Suprapubic skin (tissue), 4 donors: ENCODE measurements around the gene TTC39A. TPM values are rescaled to one million over a fixed set of nuclear protein-coding genes. Genes with fewer than 3 reads are reported as not detected.
A peak's percentile ranks its signal among the peaks of the same experiment; 100 is the strongest.

ENCODE experiments used
- DNase-seq, 2 donors: peaks; one replicate each; pipeline ENCODE4 v3.0.0-alpha.2; 2019; ENCODE audit warnings: low spot score in 2 of 2
- H3K27ac ChIP-seq: fragments of 200-600 bp; sonication (generic); one replicate; pipeline ENCODE4 v1.5.1; 2019
- H3K27me3 ChIP-seq: fragments of 200-600 bp; sonication (generic); one replicate; pipeline ENCODE4 v1.5.1; 2019
- H3K36me3 ChIP-seq: fragments of 200-600 bp; sonication (generic); one replicate; pipeline ENCODE4 v1.5.1; 2019
- H3K4me1 ChIP-seq: fragments of 200-600 bp; sonication (generic); one replicate; pipeline ENCODE4 v1.5.1; 2019
- H3K4me3 ChIP-seq: fragments of 200-600 bp; sonication (generic); one replicate; pipeline ENCODE4 v1.5.1; 2019; ENCODE audit warnings: mild to moderate bottlenecking
- H3K9me3 ChIP-seq: fragments of 200-600 bp; sonication (generic); one replicate; pipeline ENCODE4 v1.5.1; 2019
- EP300 ChIP-seq: sonication (generic); formaldehyde crosslinking; IDR thresholded peaks from one replicate; pipeline ENCODE4 v1.6.1; 2017; ENCODE audit warnings: antibody characterized with exemption
- POLR2A ChIP-seq, 2 donors: fragments of 450-650 bp; IDR thresholded peaks; one replicate each; pipeline ENCODE4 v1.6.1; 2017; ENCODE audit warnings: antibody characterized with exemption in 2 of 2, mild to moderate bottlenecking in 2 of 2, moderate library complexity in 2 of 2
- POLR2AphosphoS5 ChIP-seq, 3 donors: sonication (generic); formaldehyde crosslinking; IDR thresholded peaks; one replicate each; pipeline ENCODE4 v1.6.1; 2017; ENCODE audit warnings: antibody characterized with exemption in 3 of 3
- WGBS: methylation state at CpG from one replicate; pipeline ENCODE4 v1.1.5; 2018; 5-methylcytosine and 5-hydroxymethylcytosine counted together
- total RNA-seq, 4 donors: library from RNA; depleted of rRNA; stranded (reverse); fragments of >200 nt; gene quantifications; one replicate each; pipeline ENCODE4 v1.1.0, GENCODE V29; 2016
- TF ChIP-seq, protein P1 (sequence below), 2 donors: fragments of 200-600 bp in 1 of 2; fragments of 450-650 bp in 1 of 2; sonication (generic) in 1 of 2; IDR thresholded peaks; one replicate each; pipeline ENCODE4 v1.5.1; 2016 to 2019; ENCODE audit warnings: antibody characterized with exemption in 2 of 2, mild to moderate bottlenecking in 1 of 2, moderate library complexity in 1 of 2

Gene TTC39A
- total RNA-seq, 4 donors from 2014 or later: 9.4 to 16.3 (median 13.1) TPM

DNA sequence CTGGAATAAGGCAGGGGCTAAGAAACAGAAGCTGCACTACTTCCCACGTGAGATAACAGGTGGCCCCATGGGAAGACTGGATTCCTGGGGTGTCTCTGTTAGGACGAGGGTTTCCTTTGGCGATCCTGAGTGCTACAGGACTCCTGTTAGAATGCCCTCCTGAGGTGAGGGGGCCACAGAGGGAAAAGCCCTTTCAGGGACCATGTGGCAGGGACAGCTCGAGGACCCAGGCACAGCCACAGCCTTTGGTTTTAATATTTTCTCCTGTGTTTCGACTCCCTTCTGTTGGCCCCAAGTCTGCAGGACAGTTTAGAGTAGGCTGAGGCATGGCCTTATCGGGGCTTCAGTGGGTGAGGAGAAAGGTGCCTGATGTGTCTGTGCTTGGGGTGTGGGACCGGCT lies 12.6 kb downstream of the TTC39A start:
- H3K27ac ChIP-seq: no peak overlapping the region
- peaks cover 28% of the 10 kb centered on the region for H3K4me1 ChIP-seq
- TF ChIP-seq POLR2A (IDR thresholded peaks at IDR 0.05) (no peak), EP300 (no peak), POLR2AphosphoS5 (IDR thresholded peaks at IDR 0.05) (no peak)
- TF ChIP-seq, protein P1, sequence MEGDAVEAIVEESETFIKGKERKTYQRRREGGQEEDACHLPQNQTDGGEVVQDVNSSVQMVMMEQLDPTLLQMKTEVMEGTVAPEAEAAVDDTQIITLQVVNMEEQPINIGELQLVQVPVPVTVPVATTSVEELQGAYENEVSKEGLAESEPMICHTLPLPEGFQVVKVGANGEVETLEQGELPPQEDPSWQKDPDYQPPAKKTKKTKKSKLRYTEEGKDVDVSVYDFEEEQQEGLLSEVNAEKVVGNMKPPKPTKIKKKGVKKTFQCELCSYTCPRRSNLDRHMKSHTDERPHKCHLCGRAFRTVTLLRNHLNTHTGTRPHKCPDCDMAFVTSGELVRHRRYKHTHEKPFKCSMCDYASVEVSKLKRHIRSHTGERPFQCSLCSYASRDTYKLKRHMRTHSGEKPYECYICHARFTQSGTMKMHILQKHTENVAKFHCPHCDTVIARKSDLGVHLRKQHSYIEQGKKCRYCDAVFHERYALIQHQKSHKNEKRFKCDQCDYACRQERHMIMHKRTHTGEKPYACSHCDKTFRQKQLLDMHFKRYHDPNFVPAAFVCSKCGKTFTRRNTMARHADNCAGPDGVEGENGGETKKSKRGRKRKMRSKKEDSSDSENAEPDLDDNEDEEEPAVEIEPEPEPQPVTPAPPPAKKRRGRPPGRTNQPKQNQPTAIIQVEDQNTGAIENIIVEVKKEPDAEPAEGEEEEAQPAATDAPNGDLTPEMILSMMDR (IDR thresholded peaks at IDR 0.05): no peak
- no peaks in the 10 kb centered on the region for H3K9me3 ChIP-seq
- no peak for DNase-seq
- WGBS: 86% methylated on average over 7 of the region's 7 CpGs
- H3K4me3 ChIP-seq: no peak overlapping the region
- H3K27me3 ChIP-seq: no peaks in the 10 kb centered on the region
- no peaks in the 10 kb centered on the region for H3K36me3 ChIP-seq

DNA sequence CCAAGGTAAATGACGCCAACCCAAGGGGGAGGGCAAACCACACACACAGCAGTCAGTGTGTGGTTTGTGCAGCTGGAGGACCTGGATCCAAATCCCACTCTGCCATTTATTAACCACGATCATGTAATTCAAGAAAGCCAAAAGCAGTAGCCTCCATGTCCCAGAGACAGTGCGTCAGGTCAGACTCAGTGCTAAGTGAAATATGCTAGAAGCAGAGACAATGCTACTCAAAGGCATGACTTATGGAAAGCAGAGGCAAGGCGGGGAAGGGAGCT lies 13.6 kb downstream of the TTC39A start:
- DNase-seq: no peak
- no peaks in the 10 kb centered on the region for H3K27me3 ChIP-seq
- TF ChIP-seq EP300 (no peak), POLR2A (IDR thresholded peaks at IDR 0.05) (no peak), POLR2AphosphoS5 (IDR thresholded peaks at IDR 0.05) (no peak)
- TF ChIP-seq, protein P1 (IDR thresholded peaks at IDR 0.05): no peak
- peaks cover 28% of the 10 kb centered on the region for H3K4me1 ChIP-seq
- H3K4me3 ChIP-seq: no peak overlapping the region
- H3K36me3 ChIP-seq: no peaks in the 10 kb centered on the region
- WGBS: 80% methylated on average over 4 of the region's 4 CpGs
- no peak overlapping the region for H3K27ac ChIP-seq
- H3K9me3 ChIP-seq: no peaks in the 10 kb centered on the region

GRCh38 chr1:51316113-51316845 lies 14.1 kb downstream of the TTC39A start:
- TF ChIP-seq, protein P1 (IDR thresholded peaks at IDR 0.05): no peak
- TF ChIP-seq POLR2A (IDR thresholded peaks at IDR 0.05) (no peak), POLR2AphosphoS5 (IDR thresholded peaks at IDR 0.05) (no peak), EP300 (no peak)
- WGBS: 93% methylated on average over 9 of the region's 9 CpGs
- Histone ChIP-seq H3K36me3 (no peaks in the 10 kb centered on the region), H3K4me1 (peaks cover 28% of the 10 kb centered on the region), H3K9me3 (no peaks in the 10 kb centered on the region), H3K4me3 (no peak overlapping the region), H3K27me3 (no peaks in the 10 kb centered on the region), H3K27ac (no peak overlapping the region)
- DNase-seq: no peak

- 63% methylated on average over 3 of the region's 3 CpGs for WGBS
- no peak for DNase-seq
Measured at GRCh38 chr1:51314974-51315373, 15.4 kb downstream of the TTC39A start.

DNA sequence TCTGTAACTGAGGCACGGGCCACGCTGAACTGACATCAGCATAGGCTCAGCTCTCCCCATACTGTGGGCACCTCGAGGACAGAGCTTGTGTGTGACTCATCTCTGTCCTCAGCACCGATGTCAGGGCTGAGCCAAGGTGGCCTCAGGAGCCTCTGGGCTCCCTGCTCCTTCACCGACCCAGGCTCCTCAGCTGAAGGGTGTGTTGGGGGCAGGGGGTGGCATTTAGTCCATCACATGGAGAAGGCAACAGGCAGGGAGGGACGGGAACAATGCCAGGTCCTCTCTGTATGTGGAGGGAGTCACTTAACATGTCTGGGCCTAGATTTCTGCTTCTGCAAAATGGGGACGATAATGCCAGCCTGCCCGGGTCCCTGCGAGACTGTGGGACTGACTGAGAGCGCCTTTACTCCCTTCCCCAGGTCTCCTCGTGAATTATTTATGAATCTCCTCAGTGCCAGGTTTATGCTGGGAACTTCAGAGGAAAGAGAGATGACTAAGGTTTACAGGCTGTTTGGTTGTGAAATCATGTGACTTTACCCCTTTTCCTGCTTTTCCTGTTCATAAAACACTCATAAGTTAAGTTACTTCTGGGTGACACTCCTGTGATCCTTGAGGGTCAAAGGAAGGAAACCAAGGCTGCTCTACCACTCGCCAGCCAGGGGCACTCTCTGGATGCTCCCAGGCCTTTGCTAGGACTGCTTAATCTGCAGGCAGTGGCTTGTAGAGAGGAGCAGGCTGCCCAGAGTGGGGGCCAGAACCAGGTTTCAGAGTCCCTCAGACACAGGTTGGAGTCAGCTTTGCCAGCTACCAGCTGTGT lies 16.2 kb downstream of the TTC39A start:
- H3K4me3 ChIP-seq: no peak overlapping the region
- peak overlapping the region; percentile 51 for H3K27ac ChIP-seq
- no peak for DNase-seq
- peaks cover 28% of the 10 kb centered on the region for H3K4me1 ChIP-seq
- H3K36me3 ChIP-seq: no peaks in the 10 kb centered on the region
- H3K27me3 ChIP-seq: no peaks in the 10 kb centered on the region
- WGBS: 36% methylated on average over 12 of the region's 12 CpGs
- no peak for TF ChIP-seq POLR2AphosphoS5 (IDR thresholded peaks at IDR 0.05)
- H3K9me3 ChIP-seq: no peaks in the 10 kb centered on the region

More at GRCh38 chr1:51314974-51315373, 15.4 kb downstream of the TTC39A start:
- Histone ChIP-seq H3K4me3 (no peak overlapping the region), H3K27ac (peak overlapping the region; percentile 24), H3K4me1 (peaks cover 28% of the 10 kb centered on the region), H3K9me3 (no peaks in the 10 kb centered on the region), H3K27me3 (no peaks in the 10 kb centered on the region), H3K36me3 (no peaks in the 10 kb centered on the region)
- TF ChIP-seq POLR2A (IDR thresholded peaks at IDR 0.05): no peak

GRCh38 chr1:51313268-51313852 lies 17.0 kb downstream of the TTC39A start:
- TF ChIP-seq, protein P1 (IDR thresholded peaks at IDR 0.05): no peak
- TF ChIP-seq POLR2AphosphoS5 (IDR thresholded peaks at IDR 0.05) (no peak), EP300 (no peak), POLR2A (IDR thresholded peaks at IDR 0.05) (no peak)
- WGBS: 82% methylated on average over 5 of the region's 5 CpGs
- H3K9me3 ChIP-seq: no peaks in the 10 kb centered on the region

More at GRCh38 chr1:51313268-51313852, 17.0 kb downstream of the TTC39A start:
- Histone ChIP-seq H3K36me3 (no peaks in the 10 kb centered on the region), H3K4me1 (peaks cover 28% of the 10 kb centered on the region), H3K4me3 (no peak overlapping the region), H3K27ac (no peak overlapping the region), H3K27me3 (no peaks in the 10 kb centered on the region)
- DNase-seq: no peak
